ENCODE data around the gene MAP4K3.
"Not testable (repeated sequence)": the region's sequence is repeated elsewhere in the genome, so short reads cannot be mapped to it uniquely, and the experiment has no call there.

Gene MAP4K3

DNA sequence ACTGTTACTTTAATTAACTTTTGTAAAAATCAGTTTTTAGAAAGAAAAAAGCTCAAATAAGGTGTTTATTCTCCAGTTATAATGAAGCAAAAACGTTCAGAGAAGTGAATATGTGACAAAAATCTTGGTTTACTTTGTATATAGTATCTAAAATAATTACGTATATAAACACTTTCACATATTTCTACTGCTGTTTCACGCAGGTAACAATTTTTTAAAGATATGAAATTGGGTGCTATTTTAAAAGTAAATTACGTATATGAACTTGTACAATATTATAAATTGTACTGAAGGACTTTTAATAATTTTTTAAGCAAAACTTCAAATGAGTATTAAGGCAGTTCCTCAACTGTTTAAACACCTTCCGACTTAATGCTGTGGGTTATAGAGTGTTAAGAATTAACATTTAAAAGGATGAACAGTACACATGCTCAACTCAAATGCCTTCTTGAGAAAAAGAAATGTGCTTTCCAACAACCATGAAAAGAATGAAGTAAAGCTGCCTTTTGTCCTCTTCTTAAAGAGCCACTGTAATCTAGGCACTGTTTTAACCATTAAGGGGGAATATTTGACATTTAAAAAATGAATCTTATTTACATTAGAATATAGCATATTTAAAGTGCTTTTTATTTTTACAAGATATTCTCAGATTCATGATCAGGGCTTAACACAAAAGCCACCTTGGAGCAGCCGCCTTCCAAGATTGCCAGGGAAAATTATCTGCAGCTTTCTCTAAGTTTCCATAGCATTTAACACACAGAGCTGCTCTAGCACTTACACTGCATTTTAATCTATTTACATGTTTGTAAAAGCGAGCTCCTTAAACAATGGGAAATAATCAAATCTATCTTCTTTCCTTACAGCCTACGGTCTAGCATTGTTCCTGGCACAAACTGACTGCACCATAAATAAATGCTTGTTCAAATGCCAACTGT lies 136.8 kb downstream of the MAP4K3 start:
- no peak for DNase-seq

DNA sequence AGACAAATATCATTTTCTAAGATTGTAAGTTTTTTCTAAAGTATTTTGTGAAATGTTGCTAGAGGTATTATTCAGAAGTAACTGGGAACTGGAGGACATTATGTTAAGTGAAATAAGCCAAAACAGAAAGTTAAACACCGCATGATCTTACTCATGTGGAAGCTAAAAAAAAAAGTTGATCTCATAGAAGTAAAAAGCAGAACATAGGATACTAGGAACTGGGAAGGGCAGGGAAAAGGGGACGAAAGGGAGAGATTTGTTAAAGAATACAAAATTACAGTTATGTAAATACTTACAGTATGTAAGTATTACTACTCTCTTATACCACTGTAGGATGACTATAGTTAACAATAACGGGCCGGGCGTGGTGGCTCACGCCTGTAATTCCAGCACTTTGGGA lies 146.7 kb downstream of the MAP4K3 start:
- DNase-seq, result no peak

DNA sequence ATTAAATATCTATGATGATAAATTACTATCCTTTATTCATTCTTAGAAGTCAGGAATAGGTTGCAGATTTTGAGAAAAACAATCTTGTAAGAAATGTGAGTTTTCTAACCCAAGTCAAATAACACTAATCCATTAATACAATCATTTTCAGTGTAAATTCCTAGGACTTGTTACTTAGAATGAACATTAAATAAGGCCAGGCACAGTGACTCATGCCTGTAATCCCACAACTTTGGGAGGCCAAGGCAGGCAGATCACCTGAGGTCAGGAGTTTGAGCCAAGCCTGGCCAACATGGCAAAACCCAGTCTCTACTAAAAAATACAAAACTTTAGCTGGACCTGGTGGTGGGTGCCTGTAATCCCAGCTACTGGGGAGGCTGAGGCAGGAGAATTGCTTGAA lies 147.5 kb downstream of the MAP4K3 start:
- no peak for DNase-seq

DNA sequence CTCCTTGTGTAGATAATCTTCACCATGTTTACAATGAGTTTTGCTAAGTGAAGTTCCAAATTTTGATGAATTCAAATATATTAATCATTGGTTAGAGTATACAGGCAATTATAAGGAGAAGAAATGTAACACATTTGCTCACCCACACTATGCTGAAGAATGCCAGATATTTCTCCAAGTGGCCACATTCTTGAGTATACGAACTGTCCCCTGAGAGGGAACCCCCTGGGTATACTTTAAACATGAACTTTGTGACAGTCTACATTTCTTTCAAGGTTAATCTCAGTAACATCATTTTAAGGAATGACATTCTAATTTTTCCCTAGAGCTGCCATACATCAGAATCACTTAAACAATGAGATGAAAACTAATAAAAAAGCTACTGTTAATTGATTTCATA lies 153.5 kb downstream of the MAP4K3 start:
- DNase-seq, result no peak

DNA sequence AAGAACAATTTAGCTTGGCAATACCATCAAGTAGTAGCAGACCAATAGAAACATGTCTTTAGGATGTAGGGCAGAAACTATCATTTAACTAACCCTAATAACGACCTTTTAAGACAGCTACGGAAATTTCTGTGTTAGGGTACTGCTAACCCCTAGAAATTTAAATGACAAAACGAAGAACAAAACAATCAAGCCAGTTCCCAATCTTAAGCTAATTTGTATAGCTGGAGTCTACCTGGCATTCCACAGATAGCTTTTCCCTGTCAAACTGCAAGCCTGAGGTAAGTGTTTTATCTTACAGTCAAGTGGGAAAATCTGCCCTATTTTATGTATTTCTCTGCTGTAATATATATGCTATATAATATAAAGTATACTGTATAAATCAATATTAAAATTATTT lies 155.7 kb downstream of the MAP4K3 start:
- no peak for DNase-seq

DNA sequence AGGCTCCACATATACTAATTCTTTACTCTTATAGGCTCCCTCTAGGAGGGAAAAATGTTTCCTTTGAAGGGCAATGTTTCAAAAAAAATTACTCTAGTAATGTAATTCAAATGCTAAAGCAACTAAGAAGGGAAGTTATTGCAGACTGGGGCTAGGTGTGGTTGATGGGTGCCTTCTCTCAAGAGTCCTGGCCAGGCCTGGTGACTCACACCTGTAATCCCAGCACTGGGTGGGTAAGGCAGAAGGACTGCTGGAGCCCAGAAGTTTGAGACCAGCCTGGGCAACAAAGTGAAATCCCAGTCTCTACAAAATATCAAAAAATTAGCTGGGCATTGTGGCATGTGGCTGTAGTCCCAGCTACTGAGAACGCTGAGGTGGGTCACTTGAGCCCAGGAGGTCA lies 162.1 kb downstream of the MAP4K3 start:
- no peak for DNase-seq

DNA sequence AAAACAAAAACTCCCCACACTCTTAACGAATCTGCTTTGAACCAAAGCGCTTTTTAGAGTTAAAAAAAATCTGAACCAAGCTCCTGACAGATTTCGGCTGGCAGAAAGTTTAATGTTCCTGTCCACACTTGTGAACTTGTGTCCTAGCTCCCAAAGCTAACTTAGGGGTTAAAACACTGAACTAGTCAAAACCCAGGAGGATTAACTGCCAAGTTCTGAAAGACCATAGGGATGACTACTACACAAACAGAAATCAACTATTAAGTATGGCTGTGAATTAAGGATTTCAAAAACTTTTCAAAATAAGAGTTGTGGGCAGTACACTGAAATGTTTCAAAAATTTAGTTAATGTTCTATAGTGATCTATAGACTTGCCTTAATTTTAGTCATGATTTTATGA lies 167.1 kb downstream of the MAP4K3 start:
- no peak for DNase-seq

DNA sequence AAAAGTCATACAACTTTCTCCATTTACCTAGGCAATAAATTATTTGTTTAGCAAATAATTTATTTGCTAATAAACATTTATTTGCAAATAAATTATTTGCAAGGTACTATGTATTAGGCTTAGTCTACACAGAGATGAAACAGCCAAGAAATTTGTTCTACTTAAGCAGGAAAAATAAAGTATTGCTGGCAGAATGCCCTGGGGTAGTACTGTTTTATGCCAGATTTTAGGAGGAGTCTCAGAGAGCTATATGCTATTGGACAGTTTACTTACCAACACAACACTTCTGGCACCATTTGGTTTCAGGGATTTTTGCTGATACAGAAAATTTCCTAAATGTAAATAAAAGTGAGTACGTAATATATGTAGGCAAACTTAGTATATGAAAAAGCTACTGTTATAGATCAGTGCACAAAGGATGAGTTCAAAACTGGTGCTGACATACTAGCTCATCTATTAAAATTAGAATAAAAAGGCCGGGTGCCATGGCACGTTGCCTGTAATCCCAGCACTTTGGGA lies 170.1 kb downstream of the MAP4K3 start:
- no peak for DNase-seq

DNA sequence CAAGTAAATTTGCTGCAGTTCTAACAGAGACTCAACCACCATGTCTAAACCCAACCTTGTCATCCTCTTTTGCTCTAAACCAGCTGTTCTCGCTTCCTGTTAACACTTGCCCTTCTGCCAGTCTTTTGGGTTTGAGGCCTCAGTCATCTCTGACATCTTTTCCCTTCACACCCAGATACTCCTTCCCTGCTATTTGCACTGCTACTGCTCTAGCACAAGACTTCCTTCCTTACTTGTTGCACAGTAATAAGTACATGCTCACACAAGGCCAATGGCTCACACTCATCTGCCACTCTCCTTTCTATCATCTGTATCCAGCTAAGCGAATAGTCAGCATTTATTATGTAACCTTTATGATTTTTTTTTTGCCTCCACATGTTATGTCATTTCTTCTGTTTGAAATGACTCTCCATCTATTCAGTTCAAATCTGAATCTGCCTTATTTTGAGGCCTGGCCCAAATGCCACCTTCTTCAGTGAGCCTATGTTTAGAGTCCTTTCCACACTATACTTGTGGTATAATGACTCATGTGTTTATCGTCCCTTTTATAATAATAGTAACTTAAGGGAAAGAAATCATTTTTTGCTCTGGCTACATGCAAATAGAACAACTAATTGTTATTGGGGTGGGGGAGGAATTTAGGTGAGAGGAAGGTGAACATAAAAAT lies 170.8 kb downstream of the MAP4K3 start:
- no peak for DNase-seq

DNA sequence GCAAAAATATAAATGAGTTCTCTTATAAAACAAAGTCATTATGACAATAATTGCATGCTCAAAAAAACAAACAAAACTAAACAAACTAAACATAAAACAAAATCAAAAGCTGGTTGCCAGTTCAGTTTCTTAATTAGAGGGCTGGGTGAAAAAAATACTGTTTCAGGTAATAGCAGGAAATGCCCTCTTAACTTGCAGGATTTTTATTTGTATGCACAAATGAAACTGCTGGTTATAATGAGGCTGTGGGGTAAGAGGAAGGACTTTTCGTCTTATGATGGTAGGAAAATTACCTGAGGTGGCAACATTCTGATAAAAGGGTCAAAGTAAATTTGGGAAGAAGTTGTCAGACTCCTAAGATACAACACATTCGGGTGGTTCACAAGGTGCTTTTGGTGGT lies 171.8 kb downstream of the MAP4K3 start:
- no peak for DNase-seq

DNA sequence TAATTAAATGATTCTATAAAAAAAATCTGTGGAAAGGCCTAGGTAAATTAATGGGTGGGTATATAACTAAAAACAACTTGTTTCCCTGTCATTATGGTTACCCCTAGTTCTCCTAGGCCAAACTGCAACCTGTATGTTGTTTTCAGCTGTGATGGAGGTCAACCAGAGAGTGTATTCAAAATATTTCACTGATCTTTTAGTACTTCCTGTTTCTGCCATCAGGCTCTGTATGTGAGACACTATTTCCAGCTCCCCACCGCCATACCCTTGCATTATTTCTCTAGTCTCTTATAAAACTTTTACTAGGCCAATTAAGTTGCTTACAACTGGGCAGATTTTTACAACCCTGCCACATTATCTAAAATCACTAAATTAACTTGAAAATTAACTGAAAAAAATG lies 172.4 kb downstream of the MAP4K3 start:
- DNase-seq, result no peak

DNA sequence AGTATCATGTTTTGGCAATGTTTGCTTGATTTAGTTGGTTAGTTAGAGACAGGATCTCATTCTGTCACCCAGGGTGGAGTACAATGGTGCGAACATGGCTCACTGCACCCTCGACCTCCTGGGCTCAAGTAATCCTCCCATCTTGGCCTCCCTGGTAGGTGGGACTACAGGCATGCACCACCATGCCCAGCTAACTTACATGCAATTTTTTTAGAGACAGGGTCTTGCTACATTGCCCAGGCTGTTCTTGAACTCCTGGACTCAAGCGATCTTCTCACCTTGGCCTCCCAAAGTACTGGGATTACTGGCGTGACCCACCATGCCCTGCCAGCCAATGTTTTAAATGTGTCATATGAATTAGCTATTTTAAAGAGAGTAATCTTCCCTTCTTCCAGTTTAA lies 177.0 kb downstream of the MAP4K3 start:
- DNase-seq, result no peak

DNA sequence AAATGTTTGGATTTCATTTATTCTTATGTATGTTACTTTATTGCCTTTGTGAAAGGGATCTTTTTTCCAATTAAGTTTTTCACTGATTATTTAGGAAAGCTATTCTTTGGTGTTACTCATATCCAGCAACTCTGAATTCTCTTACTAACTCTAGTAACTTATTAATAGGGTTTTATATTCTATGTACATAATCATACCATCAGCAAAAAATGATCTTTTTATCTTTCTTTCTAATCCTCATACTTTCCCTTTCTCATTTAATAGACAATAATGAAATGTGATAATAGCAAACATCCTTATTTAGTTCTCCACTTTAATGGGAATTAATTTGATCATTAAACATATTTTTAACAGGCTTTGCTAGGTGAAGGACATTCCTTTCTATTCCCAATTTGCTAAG lies 181.0 kb downstream of the MAP4K3 start:
- DNase-seq, result no peak

DNA sequence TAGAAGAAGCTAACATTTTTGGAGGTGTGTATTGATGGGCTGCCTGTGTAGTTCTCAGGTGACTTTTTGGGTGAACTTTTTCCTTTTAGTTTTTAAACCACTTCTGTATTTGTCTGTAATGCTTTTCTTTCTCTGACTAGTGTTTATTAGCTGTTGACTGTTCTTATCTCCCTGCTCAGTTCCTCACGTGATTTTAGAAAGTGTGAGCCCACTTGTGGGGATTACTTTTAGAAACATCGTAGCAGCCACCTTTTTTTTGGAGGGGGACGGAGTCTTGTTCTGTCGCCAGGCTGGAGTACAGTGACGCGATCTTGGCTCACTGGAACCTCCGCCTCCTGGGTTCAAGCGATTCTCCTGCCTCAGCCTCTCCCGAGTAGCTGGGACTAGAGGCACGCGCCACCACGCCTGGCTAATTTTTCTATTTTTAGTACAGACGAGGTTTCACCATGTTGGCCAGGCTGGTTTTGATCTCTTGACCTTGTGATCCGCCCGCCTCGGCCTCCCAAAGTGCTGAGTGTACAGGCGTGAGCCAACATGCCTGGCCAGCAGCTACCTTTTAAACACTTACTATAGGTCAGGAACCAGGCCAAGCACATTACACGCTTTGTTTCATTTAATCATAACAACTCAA lies 184.1 kb downstream of the MAP4K3 start:
- no peak for DNase-seq

DNA sequence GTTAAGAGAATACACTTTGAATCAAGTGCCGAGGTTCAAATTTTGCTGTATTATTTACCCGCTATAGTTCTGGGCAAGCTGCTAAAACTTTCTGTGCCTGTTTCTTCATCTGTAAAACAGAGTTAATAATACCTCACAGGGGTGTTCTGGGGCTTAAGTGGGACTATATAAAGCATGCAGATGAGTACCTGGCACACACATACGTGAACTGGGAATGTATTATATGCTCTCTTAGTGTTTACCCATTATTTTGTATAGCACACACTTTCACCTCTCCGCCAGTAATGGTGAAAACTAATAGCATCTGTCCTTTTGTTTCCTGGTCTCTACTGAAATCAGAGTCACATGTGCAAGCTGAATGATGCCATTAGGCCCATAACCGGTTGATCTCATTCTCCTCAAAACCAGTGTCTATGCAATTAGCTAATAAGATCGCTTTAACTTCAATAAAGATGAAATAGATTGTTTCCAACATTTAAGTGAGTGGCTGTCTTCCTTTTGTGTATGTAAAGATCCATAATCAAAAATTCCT lies 189.5 kb downstream of the MAP4K3 start:
- DNase-seq, result no peak

DNA sequence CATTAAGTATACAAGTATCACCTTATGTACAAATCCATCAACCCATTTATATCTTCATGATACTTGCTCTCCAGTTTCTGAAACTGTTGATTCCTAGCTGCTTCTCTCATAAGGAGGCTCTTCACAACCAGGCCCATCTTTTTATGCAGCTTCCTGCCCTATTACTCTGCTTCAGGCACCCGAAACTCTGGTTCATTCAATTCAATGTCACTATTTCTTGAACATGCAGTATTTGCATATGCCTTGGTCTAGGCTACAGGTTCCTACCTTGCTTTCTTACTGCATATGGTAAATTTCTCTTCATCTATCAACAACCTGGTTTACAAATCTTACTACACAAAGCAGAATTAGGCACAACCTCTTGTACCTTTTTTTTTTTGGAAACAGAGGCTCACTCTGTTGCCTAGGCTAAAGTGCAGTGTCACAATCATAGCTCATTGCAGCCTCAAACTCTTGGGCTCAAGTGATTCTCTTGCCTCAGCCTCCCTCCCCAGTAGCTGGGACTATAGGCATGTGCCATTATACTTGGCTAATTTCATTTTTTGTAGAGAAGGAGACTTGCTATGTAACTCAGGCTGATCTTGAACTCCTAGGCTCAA lies 190.6 kb downstream of the MAP4K3 start:
- no peak for DNase-seq

DNA sequence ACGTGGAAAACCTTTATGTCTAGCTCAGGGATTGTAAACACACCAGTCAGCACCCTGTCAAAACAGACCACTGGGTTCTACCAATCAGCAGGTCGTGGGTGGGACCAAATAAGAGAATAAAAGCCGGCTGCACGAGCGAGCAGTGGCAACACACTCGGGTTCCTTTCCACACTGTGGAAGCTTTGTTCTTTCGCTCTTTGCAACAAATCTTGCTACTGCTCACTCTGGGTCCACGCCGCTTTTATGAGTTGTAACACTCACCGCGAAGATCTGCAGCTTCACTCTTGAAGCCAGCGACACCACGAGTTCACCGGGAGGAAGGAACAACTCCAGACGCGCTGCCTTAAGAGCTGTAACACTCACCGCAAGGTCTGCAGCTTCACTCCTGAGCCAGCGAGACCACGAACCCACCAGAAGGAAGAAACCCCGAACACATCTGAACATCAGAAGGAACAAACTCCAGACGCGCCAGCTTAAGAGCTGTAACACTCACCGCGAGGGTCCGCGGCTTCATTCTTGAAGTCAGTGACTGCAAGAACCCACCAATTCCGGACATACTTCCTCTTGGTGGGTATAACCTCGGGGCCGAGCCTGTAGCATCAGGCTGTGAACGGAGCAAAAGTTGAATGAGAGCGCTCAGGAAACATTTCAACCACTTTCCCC lies 192.0 kb downstream of the MAP4K3 start:
- DNase-seq, result not testable (repeated sequence)

DNA sequence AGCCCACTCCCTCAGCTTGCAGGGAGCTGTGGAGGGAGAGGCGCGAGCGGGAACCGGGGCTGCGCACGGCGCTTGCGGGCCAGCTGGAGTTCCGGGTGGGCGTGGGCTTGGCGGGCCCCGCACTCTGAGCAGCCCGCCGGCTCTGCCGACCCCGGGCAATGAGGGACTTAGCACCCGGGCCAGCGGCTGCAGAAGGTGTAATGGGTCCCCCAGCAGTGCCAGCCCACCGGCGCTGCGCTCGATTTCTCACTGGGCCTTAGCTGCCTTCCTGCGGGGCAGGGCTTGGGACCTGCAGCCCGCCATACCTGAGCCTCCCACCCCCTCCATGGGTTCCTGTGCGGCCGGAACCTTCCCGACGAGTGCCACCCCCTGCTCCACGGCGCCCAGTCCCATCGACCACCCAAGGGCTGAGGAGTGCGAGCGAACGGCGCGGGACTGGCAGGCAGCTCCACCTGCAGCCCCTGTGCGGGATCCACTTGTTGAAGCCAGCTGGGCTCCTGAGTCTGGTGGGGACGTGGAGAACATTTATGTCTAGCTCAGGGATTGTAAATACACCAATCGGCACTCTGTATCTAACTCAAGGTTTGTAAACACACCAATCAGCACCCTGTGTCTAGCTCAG lies 192.7 kb downstream of the MAP4K3 start:
- not testable (repeated sequence) for DNase-seq

DNA sequence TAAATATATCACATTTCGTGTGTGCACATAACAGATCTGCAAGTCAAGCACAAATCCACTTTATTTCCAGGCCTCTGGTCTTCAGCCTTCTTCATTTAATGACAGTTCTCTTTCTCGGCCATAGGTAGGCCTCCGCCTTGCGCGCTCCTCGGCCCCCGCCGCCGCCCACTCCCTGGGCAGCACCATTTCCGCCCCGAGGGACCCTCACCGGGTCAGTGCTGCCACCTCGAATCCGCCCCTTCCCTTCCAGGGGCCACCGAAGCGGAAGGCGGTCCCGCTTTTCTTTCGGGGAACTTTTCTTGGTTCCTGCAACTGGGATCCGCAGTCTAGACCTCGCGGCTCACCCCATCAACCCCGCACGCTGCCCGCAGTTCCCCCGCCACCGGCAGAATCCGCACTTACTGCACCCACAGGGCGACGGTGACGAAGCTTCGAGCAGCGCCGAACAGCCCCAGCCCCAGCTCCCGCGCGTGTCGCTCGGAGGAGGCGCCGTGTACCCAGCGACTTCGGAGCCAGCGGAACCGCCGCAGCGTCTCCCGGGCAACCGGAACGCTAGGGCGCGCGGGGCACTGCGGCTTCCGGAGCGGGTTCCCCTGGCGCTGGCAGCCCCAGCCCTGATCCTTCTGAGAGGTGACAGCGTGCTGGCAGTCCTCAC lies 193.5 kb downstream of the MAP4K3 start, which contains the start of gene CDKL4:
Gene CDKL4 (minus strand): TSS at position 502 of the 655 bp plus-strand sequence.
- DNase-seq, result no peak

DNA sequence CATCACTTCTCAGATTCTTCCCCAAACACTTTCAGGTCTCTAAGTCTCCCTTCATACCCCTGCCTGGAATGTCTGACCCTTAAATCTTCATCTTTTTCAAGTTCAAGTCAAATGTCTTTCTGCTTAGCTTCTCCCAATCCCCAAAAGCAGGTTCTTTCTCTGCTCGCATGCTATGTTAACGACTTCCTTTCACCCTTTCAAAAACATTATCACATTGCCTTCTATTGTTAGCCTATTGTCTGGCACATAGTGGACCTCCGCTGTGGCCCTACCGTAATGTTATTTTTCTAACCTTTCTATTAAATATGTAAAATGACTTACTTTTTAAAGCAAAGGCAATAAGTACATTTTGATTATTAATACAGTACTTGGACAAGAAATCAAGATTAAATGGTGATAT lies 195.5 kb downstream of the MAP4K3 start:
- no peak for DNase-seq

DNA sequence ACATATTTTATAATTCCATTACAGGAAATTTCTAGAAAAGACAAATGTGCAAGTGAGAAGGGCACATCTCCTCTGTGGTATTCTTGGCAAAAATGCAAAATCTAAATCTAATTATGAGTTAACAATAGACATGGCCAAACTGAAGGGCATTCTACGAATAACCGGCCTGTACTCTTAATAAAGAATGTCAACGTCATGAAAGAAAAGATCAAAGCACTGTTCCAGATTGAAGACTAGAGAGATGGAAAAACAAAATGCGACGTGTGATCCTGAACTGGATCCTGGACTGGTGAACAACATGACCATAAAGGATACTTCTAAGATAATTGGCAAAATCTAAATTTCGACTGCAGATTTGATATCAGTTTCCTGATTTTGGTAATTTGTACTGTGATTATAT lies 196.3 kb downstream of the MAP4K3 start:
- no peak for DNase-seq
